ENCODE results near the gene PPP2R3A.

DNA sequence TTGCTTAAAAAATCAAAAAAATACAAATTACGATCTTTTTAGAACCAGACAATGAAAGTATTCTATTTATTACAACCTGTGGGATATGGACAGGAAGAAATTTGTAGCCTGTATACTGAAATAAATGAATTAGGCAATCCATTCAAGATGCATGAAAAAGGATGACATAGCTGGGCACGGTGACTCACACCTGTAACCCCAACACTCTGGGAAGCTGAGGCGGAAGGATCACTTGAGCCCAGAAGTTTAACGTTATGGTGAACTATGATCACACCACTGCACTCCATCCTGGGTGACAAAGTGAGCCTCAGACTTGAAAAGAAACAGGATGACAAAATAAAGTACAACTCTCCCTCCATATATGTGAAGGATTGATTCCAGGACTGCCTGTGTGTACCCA, 156.5 kb downstream of the PPP2R3A start:
- no peak for TF ChIP-seq CTCF (IDR thresholded peaks at IDR 0.05)
- TF ChIP-seq POLR2A (IDR thresholded peaks at IDR 0.05), result no peak
